Right renal cortex interstitium (tissue), 3 donors: ENCODE measurements around the gene PPME1. TPM values are rescaled to one million over a fixed set of nuclear protein-coding genes. Genes with fewer than 3 reads are reported as not detected.

ENCODE experiments used
- DNase-seq, 3 donors: peaks; one replicate each; pipeline ENCODE4 v3.0.0-alpha.2; 2013; ENCODE audit warnings: low read depth in 3 of 3, low spot score in 2 of 3
- polyA plus RNA-seq, 3 donors: library from polyadenylated mRNA; unstranded; fragments of 120-200 nt; gene quantifications; one replicate each; pipeline ENCODE4 v1.2.1, GENCODE V29; 2013; ENCODE audit not compliant: insufficient read length in 3 of 3

PPME1 gene
- polyA plus RNA-seq, 3 donors = 37.1 to 40.2 (median 38.7) TPM

- DNase-seq = no peak
These were observed 49.3 kb downstream of the PPME1 start for GRCh38 chr11:74220376-74220775.

DNA sequence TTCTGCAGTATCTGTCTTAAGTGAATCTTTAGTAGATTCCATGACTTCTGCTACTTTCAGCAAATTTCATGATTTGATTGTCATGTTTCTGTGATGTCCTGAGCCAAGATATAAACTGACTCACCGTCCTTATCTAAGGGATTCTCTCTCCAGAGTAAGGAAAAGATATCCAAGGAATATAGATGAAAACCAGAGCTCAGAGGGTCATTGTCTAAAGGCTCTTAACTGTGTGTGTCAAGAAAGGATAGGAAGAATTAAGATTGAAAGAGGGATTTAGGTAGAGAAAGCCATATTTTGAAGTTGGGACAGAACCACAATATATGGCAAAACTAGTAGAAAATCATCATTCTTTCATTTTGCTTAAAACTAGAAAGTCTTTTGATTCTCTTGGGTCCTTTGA is 50.7 kb downstream of the PPME1 start:
- no peak for DNase-seq

GRCh38 chr11:74225565-74225964 is 54.5 kb downstream of the PPME1 start:
- DNase-seq = no peak

DNA sequence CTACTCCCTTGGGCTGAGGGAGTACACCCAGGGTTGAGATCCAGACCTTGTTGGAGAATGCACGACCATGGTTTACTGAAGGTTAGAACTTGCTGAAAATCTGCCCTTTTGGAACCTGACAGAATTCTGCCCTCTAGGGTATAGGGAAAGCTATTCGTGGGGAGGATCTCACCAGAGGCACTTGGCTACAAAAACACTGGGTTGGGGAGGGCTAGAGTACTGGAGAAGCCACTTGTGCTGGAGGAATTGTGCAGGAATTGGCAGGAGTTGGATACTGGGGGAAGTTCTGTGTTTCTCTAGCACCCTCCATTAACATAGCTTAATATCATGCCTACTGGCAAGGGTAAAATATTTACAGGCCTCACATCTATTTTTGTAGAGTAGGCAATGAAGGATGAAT is 55.8 kb downstream of the PPME1 start:
- no peak for DNase-seq

- DNase-seq = no peak
These were observed 61.3 kb downstream of the PPME1 start for GRCh38 chr11:74232311-74232950.

- no peak for DNase-seq
These were observed 62.6 kb downstream of the PPME1 start for GRCh38 chr11:74233683-74234082.

DNA sequence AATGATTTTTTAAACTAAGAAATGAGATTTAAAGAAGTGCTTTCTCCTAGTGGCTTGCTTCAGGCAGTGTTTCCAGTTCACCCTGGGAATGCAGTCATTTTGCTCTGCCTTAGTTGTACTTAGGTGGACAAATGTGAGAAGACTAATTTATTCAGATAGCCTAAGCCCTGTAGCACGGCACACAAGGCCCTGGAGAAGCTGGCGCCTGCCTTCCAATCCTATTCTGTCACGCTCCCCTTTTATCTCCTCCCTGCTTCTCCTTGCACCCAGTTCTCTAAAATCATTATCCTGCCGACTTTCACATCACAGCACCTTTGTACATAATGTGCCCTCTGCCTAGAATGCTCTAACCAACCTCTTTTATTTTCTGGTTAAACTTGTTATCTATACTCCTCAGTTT is 64.0 kb downstream of the PPME1 start:
- no peak for DNase-seq

GRCh38 chr11:74237541-74237940 is 66.5 kb downstream of the PPME1 start:
- DNase-seq = no peak

GRCh38 chr11:74238243-74238642 is 67.2 kb downstream of the PPME1 start:
- no peak for DNase-seq

DNA sequence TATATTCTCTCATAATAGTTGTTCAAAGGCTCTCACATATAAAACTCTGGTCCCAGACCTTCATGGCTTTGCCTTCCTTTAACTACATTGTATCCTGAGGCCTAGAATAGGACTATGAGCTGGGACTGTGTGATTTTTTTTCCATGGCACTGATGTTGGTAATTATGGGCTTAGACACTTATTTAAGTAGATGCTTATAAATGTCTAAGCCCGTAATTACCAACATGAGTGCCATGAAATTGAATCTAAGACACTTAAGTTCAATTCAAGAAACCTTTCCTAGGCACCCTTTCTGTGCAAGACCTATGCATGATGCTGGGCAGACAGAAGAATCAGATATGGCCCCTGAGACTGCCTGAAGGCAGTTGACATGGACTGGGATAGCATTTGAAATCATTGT is 77.4 kb downstream of the PPME1 start:
- DNase-seq = no peak

- no peak for DNase-seq
These were observed 78.4 kb downstream of the PPME1 start for GRCh38 chr11:74249496-74249895.

DNA sequence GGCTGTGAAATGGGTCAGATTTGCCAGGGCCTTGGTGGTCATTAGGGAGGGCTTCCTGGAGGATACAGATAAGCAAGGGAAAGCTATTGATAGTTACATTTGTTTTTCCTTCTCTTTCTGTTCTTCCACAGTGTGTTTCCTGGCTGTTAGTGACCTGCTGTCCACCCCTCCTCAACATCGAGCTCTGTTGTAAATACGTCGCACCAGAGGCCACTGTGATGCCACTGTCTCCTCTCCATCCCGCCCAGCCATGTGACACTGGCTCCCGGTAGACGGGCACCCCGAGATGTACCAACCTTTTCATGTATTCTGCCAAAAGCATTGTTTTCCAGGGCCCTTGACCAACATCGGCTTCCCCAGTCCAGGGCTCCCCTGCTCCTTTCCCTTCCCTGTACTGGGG is 82.3 kb downstream of the PPME1 start:
- no peak for DNase-seq

- peak; percentile 41 to 54 (median 43) for DNase-seq
These were observed 84.8 kb downstream of the PPME1 start for GRCh38 chr11:74255741-74256375.

GRCh38 chr11:74256378-74257133 is 85.5 kb downstream of the PPME1 start:
- DNase-seq = no peak

DNA sequence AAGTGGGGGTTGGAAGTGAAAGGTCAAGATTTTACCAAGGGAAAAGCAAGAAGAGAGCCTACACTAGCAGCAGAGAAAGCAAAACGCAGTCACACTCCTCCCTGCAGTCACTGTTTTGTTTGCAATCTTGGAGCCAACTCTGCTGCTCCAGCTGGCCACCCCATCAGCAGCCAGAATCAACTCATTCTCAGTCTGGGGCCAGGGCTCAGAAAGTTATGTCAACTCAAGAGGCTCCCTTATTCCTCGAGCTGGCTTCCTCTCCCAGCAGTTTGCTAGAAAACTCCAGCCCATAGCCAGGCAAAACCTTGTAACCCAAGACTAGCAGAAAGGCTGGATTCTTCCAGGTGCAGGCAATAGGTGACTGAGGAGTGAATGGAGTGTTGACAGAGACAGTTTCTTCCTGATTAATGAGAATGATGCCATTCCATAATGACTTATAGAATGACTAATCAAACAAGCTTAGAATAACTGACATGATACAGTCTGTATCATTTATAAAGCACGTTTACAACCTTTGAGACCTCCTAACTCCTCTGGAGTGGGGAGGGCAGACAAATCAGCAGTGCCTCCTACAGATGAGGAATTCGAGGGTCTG is 87.0 kb downstream of the PPME1 start:
- DNase-seq = peak; percentile 5 to 29 (median 13)

DNA sequence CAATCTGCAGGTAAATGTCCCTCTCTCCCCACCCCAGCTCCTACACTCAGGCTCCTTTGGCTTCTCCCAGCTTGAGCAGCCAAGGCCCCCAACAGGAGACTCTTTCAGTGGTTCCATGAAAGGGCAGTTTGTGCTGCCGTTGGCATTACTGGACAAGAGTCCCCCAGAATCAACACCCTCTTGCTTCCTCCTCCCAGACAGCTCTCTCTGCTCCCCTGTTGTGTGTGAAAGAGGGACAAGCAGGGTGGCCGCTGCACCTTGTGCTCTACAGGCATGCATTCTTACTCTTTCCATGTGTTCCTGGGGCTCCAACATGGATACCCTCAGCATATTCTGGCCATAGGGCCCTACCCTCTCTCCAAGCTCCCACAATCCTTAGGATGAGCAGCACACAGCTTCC is 91.6 kb downstream of the PPME1 start:
- DNase-seq = no peak

GRCh38 chr11:74265256-74265655 is 94.2 kb downstream of the PPME1 start:
- DNase-seq = no peak

DNA sequence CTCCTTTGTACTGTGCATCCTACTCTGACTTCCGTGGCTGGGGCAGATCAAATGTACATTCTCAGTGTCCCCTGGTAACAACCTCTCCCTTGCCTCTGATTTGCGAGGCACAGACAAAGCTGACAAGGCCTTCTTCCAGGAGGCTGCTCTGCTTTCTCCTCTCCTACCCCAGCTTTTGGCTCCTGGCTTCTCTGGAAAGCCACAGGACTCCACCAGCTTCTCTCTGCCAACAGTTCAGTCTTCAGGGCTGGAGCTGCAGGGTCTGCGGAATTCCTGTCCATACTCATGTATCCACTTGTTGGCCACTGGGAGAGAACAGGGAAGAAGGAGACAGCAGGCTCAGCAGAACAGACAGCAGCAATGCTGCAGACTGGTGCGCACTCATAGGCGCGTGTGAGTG is 95.9 kb downstream of the PPME1 start:
- no peak for DNase-seq

- no peak for DNase-seq
These were observed 97.4 kb downstream of the PPME1 start for GRCh38 chr11:74268456-74268855.

DNA sequence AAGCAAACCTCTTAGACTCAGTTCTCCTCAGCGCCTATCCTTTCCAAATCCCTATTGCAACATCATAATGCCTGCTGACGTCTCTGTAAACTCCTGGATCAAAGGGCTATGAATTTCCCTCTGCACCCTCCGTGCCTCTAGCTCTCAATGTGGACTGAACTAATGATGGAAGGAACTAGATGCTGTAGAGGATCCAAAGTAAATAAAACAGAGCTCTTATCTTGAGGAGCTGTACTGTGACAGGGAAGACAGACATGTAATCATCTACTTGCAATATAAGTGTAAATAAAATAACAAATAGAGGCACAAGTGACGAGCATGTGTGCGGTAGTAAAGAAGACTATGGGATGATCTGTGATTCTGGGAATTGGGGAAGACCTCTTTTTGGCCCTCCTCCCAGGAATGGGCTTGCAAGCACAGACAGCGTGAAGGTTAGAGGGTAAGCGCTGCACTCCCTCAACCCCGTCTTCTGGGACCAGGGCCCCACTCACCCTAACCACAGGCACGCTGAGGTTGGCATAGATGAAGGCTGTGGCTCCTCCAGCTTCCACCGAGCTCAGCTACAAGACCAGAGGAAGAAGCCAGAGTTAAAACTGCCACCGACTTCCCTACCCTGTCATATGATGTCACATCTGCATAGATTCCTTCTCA is 98.2 kb downstream of the PPME1 start:
- DNase-seq = no peak

DNA sequence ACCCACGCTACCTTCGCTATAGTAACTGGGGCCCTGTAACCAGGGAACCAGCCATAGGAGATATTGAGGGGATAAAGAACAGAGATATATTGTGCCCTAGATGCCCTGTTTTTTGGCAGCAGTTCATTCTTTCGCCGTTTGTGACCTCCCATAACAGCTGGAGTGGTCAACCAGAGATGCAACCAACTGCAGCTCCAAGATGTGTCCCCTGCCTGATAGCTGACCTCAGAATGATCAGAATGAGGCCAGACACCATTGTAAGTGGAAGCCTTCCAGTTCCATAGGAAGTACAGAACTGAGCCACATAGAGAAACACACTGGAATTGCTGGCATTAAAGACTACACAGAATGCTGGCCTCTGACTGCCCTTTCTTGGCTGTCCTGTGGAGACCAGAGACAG is 101.2 kb downstream of the PPME1 start:
- DNase-seq = no peak
